Measurements from ENCODE around the gene DOCK10.

Gene DOCK10

DNA sequence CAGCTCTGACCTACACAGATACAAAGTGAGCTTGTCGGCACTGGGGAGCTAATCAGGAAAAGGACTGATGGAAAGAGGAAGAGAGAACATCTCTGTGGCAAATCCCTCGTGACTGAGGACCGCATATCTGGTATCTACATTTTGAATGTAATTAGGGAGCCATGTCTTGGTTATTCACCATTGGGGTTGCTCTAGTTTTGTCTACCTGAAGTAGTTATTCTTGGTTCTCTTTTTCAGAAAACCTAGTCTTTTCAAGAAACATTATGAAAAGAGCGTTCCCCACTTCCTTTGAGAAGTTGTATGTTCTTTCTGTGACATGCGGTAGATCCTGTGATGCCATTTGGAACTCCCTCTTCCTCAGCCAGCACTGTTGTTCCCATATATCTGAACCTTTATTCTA, 104.4 kb downstream of the DOCK10 start:
- H3K9me3 Mint-ChIP-seq = no peaks in the 10 kb centered on the region
- no peak overlapping the region for H3K4me3 Mint-ChIP-seq
- H3K27me3 Mint-ChIP-seq (ENCODE audit: low read depth, poor library complexity) = peaks cover 5% of the 10 kb centered on the region
- TF ChIP-seq, protein P1, sequence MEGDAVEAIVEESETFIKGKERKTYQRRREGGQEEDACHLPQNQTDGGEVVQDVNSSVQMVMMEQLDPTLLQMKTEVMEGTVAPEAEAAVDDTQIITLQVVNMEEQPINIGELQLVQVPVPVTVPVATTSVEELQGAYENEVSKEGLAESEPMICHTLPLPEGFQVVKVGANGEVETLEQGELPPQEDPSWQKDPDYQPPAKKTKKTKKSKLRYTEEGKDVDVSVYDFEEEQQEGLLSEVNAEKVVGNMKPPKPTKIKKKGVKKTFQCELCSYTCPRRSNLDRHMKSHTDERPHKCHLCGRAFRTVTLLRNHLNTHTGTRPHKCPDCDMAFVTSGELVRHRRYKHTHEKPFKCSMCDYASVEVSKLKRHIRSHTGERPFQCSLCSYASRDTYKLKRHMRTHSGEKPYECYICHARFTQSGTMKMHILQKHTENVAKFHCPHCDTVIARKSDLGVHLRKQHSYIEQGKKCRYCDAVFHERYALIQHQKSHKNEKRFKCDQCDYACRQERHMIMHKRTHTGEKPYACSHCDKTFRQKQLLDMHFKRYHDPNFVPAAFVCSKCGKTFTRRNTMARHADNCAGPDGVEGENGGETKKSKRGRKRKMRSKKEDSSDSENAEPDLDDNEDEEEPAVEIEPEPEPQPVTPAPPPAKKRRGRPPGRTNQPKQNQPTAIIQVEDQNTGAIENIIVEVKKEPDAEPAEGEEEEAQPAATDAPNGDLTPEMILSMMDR (IDR thresholded peaks at IDR 0.05) = no peak
- H3K4me1 Mint-ChIP-seq = peaks cover 15% of the 10 kb centered on the region
- no peak overlapping the region for H3K27ac Mint-ChIP-seq
- no peak for DNase-seq
- H3K36me3 Mint-ChIP-seq (ENCODE audit: low read depth) = no peaks in the 10 kb centered on the region

DNA sequence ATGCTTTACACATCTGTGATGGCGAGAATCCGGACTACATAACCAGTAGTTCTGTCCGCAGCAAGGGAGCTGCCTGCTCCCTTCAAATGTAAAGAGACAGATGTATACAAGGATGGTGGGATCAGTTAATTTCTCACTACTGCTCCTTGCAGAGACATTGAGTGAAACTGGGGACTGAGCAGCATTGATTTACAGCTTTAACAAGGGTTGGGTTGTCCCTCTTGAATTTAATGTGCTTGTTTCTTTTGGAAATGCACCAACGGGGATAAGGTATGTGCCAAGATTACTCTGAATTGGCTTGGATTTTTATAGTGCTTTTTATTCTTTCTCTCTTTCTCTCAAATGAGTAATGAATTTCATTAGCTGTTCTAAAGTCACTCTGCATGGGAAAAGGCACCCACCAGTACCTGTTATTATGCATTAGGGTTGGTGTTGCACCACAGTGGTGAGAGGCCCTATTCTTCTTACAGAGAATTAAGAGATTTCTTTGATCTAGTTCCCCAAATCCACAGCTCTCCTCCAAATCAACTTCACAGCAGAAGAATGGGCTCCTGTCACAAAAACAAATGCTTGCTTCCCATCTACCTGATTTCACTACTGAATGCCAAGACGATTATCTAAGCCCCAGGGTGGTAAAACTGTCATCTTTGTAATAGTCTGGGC, 107.6 kb downstream of the DOCK10 start:
- no peak overlapping the region for H3K27ac Mint-ChIP-seq
- no peaks in the 10 kb centered on the region for H3K36me3 Mint-ChIP-seq (ENCODE audit: low read depth)
- DNase-seq = no peak
- peaks cover 10% of the 10 kb centered on the region for H3K4me1 Mint-ChIP-seq
- TF ChIP-seq, protein P1 (IDR thresholded peaks at IDR 0.05) = no peak
- H3K4me3 Mint-ChIP-seq = no peak overlapping the region
- H3K9me3 Mint-ChIP-seq = no peaks in the 10 kb centered on the region
- peaks cover 12% of the 10 kb centered on the region for H3K27me3 Mint-ChIP-seq (ENCODE audit: low read depth, poor library complexity)

DNA sequence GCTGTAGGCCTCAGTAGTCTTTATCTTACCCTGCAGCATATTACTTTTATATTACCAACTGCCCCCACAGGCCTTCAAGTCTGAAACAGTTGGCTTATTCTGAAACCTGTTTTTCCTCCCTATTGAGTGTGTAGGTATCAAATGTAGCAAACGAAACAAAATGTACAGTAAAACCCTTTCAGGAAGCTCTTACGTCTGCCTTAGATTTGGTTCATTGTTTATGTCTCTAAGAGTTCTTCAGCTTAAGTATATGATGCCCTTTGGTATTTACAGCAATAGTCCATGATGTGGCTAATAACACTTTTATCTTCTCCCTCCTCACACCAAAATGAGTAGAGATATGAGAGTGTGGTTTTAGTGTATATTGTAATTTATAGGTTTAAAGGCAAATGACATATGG, 108.8 kb downstream of the DOCK10 start:
- Mint-ChIP-seq H3K27me3 (ENCODE audit: low read depth, poor library complexity) (peaks cover 17% of the 10 kb centered on the region), H3K36me3 (ENCODE audit: low read depth) (no peaks in the 10 kb centered on the region), H3K27ac (no peak overlapping the region), H3K4me1 (peaks cover 3% of the 10 kb centered on the region), H3K4me3 (no peak overlapping the region), H3K9me3 (no peaks in the 10 kb centered on the region)
- TF ChIP-seq, protein P1 (IDR thresholded peaks at IDR 0.05) = no peak
- no peak for DNase-seq

DNA sequence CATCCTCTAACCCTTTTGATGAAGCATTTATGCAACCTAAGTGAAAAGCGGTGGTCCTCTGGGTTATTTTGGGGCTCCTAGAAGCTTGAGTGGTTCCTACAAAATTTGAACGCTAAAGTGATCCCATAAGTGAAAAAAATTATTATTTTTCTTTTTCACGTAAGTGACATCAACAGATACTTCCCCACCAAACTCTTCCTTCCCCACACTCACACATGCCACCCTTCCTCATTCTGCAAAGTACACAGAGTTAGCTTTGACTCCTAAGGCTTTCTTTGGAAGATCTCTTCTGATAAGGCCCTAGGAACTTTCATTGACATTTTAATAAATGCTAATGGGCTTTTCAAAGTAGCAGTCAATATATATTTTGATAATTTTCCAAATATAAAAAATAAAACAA, 109.7 kb downstream of the DOCK10 start:
- TF ChIP-seq, protein P1 (IDR thresholded peaks at IDR 0.05) = no peak
- DNase-seq = no peak
- Mint-ChIP-seq H3K9me3 (no peaks in the 10 kb centered on the region), H3K27me3 (ENCODE audit: low read depth, poor library complexity) (peaks cover 18% of the 10 kb centered on the region), H3K4me3 (no peak overlapping the region), H3K36me3 (ENCODE audit: low read depth) (no peaks in the 10 kb centered on the region), H3K27ac (no peak overlapping the region), H3K4me1 (no peaks in the 10 kb centered on the region)

DNA sequence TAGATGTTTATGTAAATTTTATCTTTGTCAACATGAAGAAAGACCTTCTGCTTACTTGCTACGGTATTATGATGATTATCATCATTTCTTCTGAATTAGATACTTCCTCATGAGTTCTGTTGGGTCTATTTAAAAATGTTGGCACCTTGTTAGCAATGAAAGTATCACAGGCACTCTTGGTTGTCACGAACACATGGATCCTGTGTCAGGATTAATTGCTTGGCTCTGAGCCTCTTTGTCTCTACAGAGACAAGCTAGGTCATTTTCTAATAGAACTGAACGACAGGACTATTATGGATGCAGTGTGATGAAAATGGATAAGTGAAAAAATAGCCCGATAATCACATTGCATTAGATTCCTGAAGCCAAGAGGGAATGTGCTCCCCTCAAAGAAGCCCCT, 110.3 kb downstream of the DOCK10 start:
- TF ChIP-seq, protein P1 (IDR thresholded peaks at IDR 0.05) = no peak
- DNase-seq = no peak
- no peaks in the 10 kb centered on the region for H3K9me3 Mint-ChIP-seq
- H3K36me3 Mint-ChIP-seq (ENCODE audit: low read depth) = no peaks in the 10 kb centered on the region
- no peak overlapping the region for H3K4me3 Mint-ChIP-seq
- no peaks in the 10 kb centered on the region for H3K4me1 Mint-ChIP-seq
- H3K27me3 Mint-ChIP-seq (ENCODE audit: low read depth, poor library complexity) = peaks cover 15% of the 10 kb centered on the region
- H3K27ac Mint-ChIP-seq = no peak overlapping the region

DNA sequence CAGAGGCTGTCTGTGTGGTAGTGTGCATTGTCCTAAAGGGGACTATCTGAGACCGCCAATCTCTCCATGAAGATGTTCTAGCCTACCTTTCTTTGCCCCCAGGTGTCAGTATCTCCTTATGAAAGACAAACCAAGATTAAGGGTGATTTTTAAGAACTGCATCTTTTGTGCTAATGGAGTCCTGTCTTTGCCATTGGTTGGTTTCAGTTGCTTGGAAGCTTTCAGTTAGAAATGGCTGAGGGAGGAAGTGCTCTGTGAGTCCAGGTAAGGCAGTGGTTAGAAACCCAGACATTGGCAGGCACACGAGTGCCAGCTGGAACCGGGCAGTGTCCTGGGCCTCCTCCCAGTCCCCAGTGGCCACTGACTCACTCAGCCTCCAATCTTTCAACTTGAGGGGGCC, 111.3 kb downstream of the DOCK10 start:
- H3K9me3 Mint-ChIP-seq = no peaks in the 10 kb centered on the region
- no peak overlapping the region for H3K4me3 Mint-ChIP-seq
- TF ChIP-seq, protein P1 (IDR thresholded peaks at IDR 0.05) = no peak
- peaks cover 15% of the 10 kb centered on the region for H3K27me3 Mint-ChIP-seq (ENCODE audit: low read depth, poor library complexity)
- H3K4me1 Mint-ChIP-seq = no peaks in the 10 kb centered on the region
- no peak for DNase-seq
- H3K36me3 Mint-ChIP-seq (ENCODE audit: low read depth) = no peaks in the 10 kb centered on the region
- no peak overlapping the region for H3K27ac Mint-ChIP-seq

Measured in nephron progenitor cell (in vitro differentiated cells).